ENCODE results near the gene PKD1L1. TPM values are rescaled to one million over a fixed set of nuclear protein-coding genes. Genes with fewer than 3 reads are reported as not detected.

The PKD1L1 gene
- polyA plus RNA-seq, 1 donor from 2014 or later: 2.0 TPM

DNA sequence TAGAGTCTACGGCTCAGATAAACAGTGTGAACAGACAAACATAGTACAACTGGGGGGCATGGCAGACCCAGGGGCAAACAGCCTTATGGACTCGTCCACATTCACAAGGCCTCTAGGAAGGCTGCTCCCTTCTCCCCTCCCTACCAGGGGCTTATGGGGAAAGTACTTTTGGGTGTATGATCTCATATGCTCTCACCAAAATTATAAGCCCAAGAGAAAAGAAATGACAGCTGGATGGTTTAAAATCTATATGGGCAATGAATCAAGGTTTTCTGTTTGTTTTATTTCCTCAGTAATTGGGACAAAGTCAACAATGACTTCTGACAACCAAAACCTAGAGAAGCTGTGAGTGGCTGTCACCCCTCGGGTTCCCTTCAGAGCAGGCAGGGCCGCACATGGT, 144.4 kb downstream of the PKD1L1 start:
- Histone ChIP-seq H3F3A (ENCODE audit: insufficient read depth, low read length, poor library complexity, severe bottlenecking) (no peaks in the 10 kb centered on the region), H3K4me2 (ENCODE audit: low read length) (no peak overlapping the region), H3K27me3 (ENCODE audit: insufficient read depth, low read depth, low read length) (no peaks in the 10 kb centered on the region), H3K9me3 (ENCODE audit: low read length) (no peaks in the 10 kb centered on the region), H2AFZ (ENCODE audit: low read depth, low read length) (no peak overlapping the region), H3K27ac (ENCODE audit: low read length) (no peak overlapping the region), H3K4me3 (ENCODE audit: low read length) (no peak overlapping the region), H3K36me3 (ENCODE audit: insufficient read depth, low read length) (no peaks in the 10 kb centered on the region), H4K20me1 (ENCODE audit: insufficient read depth) (no peaks in the 10 kb centered on the region), H3K9me2 (ENCODE audit: insufficient read depth, low read length) (no peaks in the 10 kb centered on the region), H3K79me2 (replicated peaks; ENCODE audit: insufficient read depth, low read length) (no peaks in the 10 kb centered on the region), H3K9ac (ENCODE audit: low read length) (no peak overlapping the region)
- TF ChIP-seq CTCF (IDR thresholded peaks at IDR 0.05; ENCODE audit: poor library complexity, severe bottlenecking): no peak
- no peak for TF ChIP-seq REST (IDR thresholded peaks at IDR 0.05; ENCODE audit: borderline replicate concordance)

DNA sequence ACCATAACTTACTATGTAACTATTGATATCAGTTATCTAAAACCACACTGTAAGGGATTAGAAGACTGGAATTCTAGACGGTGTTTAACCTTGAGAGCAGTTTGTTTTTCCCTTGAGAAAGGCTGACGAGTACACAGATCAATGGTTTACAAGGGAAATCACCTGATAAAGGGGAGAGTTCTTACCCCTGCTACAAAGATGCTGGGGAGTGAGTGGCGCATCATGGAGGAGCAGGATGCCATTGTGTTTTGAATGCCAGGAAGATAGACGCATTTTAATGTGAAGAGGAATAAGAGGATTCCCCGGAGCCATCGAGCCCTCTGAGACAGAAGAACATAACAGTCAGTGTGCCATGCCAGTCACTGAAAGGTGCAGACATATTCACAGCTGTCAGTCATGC, 145.2 kb downstream of the PKD1L1 start:
- Histone ChIP-seq H3K4me2 (ENCODE audit: low read length) (no peak overlapping the region), H4K20me1 (ENCODE audit: insufficient read depth) (no peaks in the 10 kb centered on the region), H3K9ac (ENCODE audit: low read length) (no peak overlapping the region), H3K4me3 (ENCODE audit: low read length) (no peak overlapping the region), H3K9me2 (ENCODE audit: insufficient read depth, low read length) (no peaks in the 10 kb centered on the region), H3K9me3 (ENCODE audit: low read length) (no peaks in the 10 kb centered on the region), H3K27ac (ENCODE audit: low read length) (no peak overlapping the region), H3K79me2 (replicated peaks; ENCODE audit: insufficient read depth, low read length) (no peaks in the 10 kb centered on the region), H3K27me3 (ENCODE audit: insufficient read depth, low read depth, low read length) (no peaks in the 10 kb centered on the region), H3F3A (ENCODE audit: insufficient read depth, low read length, poor library complexity, severe bottlenecking) (no peaks in the 10 kb centered on the region), H3K36me3 (ENCODE audit: insufficient read depth, low read length) (no peaks in the 10 kb centered on the region), H2AFZ (ENCODE audit: low read depth, low read length) (no peak overlapping the region)
- TF ChIP-seq EP300 (conservative IDR thresholded peaks at IDR 0.05; ENCODE audit: poor library complexity, severe bottlenecking) (peak; percentile 76), POLR2AphosphoS5 (IDR thresholded peaks at IDR 0.05) (peak; percentile 56), REST (IDR thresholded peaks at IDR 0.05; ENCODE audit: borderline replicate concordance) (no peak), SMC3 (conservative IDR thresholded peaks at IDR 0.05; ENCODE audit: poor library complexity) (no peak)

All from neural cell (in vitro differentiated cells).